ENCODE data around the gene SCAMP5. TPM values are rescaled to one million over a fixed set of nuclear protein-coding genes. Genes with fewer than 3 reads are reported as not detected.

SCAMP5 gene, protein sequence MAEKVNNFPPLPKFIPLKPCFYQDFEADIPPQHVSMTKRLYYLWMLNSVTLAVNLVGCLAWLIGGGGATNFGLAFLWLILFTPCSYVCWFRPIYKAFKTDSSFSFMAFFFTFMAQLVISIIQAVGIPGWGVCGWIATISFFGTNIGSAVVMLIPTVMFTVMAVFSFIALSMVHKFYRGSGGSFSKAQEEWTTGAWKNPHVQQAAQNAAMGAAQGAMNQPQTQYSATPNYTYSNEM
- total RNA-seq = 1 to 10 TPM; 1.3 to 4.1 (median 2.6) TPM

DNA sequence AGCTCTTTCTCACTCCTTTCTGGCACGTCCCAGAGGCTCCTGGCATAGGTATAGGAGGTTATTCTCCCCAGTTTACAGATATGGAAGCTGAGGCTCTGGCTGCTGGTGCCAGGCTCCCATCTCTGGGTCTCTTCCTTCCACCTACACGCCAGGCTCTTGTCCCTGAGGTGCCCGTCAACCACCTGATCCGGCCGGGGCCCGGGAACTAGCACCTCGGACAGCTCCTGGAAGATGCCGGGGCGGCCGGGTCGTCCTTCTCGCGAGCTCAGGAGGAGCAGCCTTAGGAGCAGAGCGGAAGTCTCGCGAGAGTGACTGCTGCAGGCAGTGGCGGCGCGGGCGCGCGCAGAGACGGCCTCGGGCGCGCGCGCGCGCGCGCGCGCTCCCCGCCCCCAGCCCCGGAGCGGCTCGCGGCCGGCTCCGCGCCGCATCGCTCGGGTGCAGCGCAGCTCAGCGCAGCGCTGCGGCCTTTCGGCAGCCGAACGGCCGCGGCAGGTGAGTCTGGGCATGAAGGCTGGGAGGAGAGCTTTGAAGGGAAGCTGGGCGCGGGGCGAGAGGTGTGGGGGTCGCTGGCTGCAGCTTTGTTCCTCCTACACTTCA, at the start of gene SCAMP5:
Gene SCAMP5 (plus strand): TSS at position 382 of the 597 bp plus-strand sequence. CDS start 16,277 bp downstream, outside the sequence.
- TF ChIP-seq, protein P1, sequence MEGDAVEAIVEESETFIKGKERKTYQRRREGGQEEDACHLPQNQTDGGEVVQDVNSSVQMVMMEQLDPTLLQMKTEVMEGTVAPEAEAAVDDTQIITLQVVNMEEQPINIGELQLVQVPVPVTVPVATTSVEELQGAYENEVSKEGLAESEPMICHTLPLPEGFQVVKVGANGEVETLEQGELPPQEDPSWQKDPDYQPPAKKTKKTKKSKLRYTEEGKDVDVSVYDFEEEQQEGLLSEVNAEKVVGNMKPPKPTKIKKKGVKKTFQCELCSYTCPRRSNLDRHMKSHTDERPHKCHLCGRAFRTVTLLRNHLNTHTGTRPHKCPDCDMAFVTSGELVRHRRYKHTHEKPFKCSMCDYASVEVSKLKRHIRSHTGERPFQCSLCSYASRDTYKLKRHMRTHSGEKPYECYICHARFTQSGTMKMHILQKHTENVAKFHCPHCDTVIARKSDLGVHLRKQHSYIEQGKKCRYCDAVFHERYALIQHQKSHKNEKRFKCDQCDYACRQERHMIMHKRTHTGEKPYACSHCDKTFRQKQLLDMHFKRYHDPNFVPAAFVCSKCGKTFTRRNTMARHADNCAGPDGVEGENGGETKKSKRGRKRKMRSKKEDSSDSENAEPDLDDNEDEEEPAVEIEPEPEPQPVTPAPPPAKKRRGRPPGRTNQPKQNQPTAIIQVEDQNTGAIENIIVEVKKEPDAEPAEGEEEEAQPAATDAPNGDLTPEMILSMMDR (IDR thresholded peaks at IDR 0.05; ENCODE audit: low read depth) = no peak

DNA sequence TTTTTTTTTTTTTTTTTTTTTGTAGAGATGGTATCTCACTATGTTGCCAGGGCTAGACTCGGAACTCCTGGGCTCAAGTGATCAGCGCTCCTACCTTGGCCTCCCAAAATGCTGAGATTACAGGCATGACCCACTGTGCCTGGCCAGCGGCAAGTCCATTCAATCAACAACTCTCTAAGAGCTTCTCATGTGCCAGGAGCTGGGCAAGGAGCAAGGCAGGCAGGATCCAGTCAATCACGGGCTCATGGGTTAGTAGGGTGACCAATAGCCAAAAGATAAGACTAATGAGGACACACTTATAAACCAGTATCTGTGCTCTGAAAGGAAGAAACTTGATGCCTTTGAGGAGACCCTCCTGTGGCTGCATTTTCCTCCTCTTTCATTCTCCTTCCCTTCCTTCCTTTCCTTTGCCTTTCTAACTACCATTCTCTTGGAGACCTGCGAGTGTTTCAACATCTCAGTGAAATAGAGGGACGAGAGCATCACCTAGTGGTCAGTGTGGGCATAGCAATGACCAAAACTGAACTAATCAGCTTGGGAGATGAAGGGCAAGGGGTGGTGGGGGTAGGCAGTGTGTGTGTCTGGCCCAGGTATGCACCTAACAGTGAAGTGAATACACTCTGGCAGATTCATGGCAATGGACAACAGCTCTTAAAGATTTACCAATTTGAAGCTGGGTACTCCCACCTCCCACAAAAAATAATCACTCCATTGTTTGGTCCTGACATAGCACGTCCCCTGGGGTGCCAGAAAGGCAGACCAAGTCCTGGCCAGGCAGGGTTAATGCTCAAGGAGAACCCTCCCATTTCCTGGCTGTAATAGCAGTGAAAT, 45.1 kb upstream of the SCAMP5 start:
- TF ChIP-seq, protein P1 (IDR thresholded peaks at IDR 0.05; ENCODE audit: low read depth) = no peak

DNA sequence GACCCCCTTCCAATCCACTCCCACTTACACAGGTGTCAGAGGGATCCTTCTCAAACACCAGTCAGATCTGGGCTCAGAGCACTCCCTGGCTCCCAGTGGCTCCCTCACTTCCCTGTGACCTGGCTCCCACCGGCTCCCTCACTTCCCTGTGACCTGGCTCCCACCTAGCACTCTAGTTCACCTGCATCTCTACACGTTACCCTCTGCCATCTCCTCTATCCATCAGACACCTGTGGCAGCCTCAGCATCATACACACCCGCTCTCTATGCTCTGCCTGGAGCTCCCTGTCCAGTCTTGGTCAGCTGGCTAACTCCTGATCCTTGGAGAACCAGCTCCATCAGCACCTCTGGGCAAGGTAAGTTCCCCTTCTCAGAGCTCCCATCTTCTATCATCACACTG, 44.4 kb upstream of the SCAMP5 start:
- TF ChIP-seq, protein P1 (IDR thresholded peaks at IDR 0.05; ENCODE audit: low read depth) = no peak

DNA sequence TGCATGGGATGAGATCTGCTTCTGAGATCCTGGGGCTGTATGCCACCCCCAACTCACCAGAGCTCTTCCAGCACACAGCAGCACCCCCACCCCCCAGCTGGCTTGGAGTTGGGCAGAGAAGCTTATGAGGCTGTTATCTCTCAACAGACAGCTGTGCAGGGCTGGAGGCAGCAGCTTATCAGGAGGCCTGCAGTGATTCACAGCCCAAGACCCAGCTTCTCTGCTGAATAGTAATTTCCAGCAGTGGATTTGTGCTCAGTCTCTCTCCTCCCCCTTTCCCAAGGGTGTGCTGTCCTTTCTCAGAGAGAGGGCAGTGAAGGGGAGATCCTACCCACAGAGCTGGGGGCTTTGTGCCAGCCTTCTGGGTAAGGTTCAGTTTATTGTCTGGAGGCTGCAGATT, 40.8 kb upstream of the SCAMP5 start:
- TF ChIP-seq, protein P1 (IDR thresholded peaks at IDR 0.05; ENCODE audit: low read depth) = no peak

DNA sequence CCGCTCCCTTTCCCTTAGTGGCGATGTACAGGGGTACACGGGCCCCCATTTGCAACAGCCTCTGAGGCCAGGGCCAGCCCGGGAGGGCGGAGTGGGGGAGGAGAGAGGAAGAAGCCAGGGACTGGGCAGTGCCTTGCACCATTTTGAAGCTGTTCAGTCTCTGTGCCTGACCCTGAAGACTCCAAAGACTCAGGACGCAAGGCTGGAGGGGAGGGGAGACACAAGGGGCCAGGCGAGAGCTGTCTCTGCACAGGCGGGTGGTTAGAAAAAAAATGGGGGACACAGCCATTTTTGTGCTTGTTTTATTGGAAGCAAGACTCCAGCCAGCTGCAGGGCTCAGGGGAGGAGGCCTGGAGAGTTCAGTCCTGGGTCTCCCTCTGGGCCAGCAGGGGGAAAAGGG, 40.3 kb upstream of the SCAMP5 start:
- TF ChIP-seq, protein P1 (IDR thresholded peaks at IDR 0.05; ENCODE audit: low read depth) = no peak

DNA sequence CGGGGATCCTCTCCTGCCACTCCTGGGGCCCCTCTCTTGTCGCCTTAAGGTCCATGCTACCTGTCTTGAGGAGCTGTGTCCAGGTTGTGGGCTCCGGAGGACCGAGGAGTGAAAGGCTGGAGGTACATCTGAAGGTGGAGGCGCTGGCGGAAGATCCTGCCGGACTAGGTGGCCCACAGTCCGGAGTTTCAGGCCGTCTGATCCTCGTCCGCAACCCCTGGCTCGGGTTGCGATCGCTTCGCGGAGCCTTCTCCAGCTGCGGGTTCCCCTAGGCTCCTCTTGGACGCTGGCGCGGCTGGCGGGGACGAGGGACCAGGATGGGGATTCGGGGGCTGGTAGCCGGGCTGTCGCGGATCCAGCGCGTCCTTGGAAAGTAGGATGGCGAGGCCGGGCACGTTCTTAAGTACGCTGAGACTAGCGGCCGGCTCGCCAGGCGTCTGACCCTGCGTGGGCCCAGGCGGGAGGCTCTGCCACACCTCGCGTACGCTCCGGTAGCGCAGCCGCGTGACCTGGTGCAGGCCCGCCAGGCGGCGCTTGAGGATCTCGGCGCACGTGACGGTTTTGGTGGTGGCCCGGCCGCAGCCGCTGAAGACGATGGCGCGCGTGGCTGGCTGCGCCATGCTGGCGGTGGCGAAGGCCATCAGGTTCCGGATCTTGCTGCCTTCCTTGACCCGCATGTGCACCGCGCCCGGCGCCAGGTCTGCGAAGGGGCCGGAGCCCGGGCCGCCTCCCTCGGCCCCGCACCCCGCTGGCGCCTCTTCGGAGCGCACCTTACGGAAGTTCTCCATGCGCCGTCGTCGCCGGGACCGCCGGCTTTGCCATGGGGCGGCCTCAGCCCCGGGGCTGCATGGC, 39.3 kb upstream of the SCAMP5 start:
- TF ChIP-seq, protein P1 (IDR thresholded peaks at IDR 0.05; ENCODE audit: low read depth) = no peak

Data from subcutaneous adipose tissue (tissue), 4 donors.